HG03025 (cell line): Measurements from ENCODE around the gene NAV1.
"Not testable (repeated sequence)": the region's sequence is repeated elsewhere in the genome, so short reads cannot be mapped to it uniquely, and the experiment has no call there.

Source experiments
- ATAC-seq: cut with Tn5 transposase; IDR thresholded peaks from one replicate; pipeline ENCODE4 v1.9.1; 2021; ENCODE audit warnings: mild to moderate bottlenecking, moderate library complexity; ENCODE audit not compliant: unreplicated experiment, low FRiP score

NAV1 gene

DNA sequence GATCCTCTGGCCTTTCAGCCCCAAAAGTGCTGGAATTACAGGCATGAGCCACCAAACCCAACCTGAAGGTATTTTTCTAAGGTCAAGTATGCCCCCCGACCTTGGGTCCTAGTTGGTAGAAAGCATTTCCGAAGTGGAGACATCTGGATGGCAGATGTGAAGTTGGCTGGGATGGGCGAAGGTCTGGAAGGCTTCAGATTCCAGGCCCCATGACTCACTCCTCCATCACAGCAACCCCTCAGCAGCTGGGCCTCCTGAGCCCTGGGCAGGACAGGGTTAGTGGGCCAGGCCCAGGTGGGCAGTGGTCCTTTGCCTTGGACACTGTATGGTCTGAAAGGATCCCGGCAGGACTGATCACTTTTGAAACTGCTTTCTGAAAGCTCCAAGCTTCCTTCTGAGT lies 23.3 kb downstream of the NAV1 start:
- no peak for ATAC-seq

DNA sequence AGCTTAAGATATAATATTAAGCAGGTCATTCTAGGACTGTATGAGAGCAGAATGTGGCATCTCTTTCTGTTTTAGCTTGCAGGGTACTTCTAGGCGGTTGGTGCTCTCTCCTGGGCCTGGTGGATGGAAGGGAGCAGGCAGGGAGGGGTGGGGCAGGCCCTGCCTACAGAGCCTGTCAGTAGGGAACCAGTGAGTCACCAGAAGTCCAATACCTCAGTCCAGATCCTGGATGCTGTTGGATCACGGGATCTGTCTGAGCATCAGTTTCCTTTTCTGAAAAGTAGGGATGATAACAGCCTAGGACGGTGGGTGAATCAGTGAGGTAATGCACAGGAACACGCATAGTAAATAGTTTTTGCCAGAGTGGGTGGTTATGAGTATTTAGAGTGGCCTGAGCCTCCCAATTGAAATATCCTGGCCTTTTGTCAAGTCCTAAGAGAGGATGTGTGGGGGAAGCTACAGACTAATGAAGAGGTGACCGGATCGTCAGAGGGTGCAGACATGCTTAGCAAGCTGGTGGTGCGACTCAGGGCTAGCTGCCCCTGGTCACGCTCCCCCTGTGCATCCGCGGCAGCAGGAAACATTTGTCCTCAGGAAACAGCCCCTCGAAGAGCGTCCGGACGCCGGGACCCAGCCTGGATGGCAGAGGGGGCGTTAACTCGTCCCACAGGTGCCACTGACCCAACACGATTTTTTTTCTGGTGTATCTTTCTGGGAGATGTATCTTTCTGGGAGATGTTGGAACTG lies 23.9 kb downstream of the NAV1 start:
- no peak for ATAC-seq

GRCh38 chr1:201563406-201563780 lies 24.5 kb downstream of the NAV1 start:
- no peak for ATAC-seq

GRCh38 chr1:201563941-201564340 lies 25.0 kb downstream of the NAV1 start:
- no peak for ATAC-seq

DNA sequence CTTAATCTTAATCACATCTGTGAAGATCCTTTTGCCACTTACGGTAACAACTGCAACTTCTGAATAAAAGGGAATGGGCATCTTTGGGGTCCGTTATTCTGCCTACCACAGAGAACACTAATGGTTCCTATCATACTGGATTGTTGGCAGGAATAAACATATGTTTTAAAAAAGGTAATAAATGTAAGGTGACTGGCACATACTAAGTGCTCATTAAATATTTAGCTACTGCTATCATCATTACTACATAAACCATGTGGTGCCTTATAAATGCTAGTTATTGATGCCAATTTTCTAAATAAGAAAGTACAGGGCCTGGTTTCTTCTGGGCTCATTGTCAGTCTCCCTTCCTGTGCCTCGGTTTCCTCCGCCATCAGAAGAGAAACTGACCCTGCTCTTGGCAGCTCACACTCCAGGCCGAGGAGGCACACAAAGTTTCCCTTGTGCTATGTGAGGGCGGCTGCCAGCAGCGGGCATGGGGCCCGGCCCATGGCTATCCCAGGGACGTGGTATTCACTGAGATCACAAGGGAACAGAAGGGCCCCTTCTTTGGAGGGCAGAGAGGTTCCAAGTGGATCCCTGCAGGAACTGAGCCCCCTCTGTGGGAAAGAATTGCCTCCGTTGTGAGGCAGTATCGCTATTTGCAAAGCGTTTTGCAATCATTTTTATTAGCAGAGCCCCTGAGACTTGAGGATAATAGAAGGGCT lies 26.2 kb downstream of the NAV1 start:
- no peak for ATAC-seq

DNA sequence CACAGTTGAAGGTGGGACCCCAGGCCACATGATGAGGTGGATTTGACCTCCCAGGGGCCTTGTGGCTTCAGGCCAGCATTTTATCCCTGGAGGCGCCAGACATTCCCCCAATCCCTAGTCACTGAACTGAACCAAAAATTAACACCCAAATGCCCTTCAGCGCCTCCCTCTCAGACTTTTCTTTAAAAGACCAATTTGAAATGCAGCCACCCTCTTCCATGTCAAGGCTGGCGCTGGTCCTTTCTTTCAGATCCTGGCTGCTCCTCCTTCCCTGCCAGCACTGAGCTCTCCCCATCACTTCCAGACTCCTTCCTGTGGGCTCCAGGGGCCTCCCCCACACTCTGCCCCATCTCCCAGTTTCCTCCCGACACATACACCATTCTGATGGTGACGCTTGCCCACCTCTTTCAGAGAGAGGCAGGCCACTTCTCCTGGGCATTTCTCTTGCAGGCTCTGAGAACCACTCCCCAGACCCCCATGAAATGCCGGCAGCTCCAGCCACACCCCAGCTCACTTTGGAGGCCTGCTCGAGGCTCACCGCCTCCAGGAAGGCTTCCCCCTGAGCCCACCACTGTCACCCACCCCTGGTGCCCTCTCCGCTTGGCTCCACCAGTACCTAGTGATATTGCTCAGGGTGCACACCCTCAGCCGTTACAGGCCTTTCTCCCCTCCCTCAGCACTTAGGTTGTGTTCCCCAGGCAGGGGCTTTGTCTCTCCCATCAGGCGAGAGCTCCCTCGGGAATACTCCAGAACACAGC lies 27.0 kb downstream of the NAV1 start:
- no peak for ATAC-seq

DNA sequence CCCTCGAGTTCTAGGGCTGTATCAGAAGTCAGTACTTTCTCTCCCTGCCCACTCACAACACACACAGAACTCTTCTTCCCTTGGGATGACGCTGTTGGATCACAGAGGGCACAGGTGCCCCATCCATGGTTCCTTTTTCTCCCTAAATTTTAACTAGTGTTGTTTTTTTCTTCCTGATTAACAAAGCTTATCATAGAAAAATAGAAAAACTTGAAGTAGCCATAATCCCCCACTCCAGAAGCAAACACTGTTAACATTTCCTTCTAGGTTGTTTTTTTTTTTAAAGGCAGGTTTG lies 27.5 kb downstream of the NAV1 start:
- ATAC-seq = no peak

DNA sequence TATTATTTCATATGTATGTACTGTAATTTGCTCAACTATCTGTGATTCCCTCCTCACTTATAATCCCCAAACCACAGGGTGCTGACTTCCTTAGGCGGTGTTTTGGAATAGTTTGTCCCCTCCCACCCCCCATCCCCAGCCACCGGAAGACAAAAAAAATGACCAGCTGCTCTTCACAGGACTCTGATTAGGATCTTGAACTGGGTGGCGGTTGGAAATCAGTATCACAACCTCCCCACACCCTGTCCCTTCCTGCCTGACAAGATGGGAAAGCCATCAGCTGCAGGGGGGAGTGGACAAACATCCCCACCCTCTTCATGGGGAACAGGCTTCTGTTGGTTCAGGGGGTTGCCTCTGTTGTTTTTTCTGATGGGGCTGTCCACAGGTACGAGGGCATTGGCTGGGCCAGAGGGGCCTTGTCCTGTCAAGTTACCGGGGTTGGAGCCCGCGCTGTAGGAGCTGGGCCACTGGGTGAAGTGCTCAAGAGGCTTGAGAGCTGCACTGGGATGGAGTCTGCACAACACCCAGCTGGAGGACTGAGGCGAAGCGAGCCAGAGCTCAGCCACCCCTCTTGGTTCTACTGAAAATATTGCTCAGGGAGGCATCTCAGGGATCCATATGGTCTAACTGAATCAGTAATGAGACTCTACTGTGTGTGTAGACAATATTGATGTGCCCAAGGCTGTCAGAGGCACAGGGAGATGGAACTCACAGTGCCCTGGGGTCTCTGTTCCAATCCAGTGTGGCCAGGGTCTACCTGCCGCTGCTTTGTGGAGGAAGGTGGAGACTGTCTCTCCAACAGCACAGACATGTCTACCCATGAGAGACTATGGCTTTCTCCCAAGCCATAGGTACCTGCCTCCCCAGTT lies 28.2 kb downstream of the NAV1 start:
- ATAC-seq = no peak

DNA sequence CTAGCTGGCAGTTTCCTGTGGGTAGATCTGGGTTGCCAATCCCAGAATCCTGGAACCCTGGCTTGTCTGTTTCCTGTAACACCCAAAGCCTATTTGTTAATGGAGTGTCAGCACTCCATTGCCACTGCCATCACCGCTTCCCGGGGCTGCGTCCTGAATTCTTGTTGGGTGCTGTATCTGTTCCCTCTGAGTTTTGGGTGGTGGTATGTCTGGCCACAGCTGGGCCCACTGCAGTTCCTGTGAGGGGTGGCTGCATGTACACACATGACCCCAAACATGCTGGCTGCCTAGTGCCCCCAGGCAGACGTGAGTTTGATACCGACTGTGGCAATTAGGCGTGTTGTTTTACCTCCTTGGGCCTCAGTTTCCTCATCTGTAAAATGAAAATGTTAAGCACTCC lies 29.3 kb downstream of the NAV1 start:
- ATAC-seq = no peak

DNA sequence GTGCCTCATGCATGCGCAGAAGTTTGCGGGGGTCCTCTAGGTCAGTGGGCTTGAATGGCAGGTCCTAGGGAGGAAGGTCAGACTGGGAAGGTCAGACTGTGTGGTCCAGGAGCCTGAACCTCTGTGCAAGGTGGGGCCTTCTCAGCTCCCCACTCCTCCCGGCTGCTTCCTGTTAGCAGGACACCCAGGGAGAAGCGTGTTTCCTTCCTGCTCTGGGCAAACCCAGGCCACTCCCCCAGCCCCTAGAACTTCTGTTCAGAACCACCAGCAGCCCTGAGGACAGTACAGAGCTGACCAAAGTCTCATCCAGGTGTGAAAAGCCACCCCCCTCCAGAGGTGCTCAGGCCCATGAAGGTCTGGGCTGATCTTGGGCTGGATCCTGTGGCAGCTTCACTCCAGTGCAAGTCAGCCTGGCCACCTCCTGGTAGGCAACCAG lies 29.9 kb downstream of the NAV1 start:
- no peak for ATAC-seq

GRCh38 chr1:201570181-201570885 lies 31.4 kb downstream of the NAV1 start:
- ATAC-seq = no peak

DNA sequence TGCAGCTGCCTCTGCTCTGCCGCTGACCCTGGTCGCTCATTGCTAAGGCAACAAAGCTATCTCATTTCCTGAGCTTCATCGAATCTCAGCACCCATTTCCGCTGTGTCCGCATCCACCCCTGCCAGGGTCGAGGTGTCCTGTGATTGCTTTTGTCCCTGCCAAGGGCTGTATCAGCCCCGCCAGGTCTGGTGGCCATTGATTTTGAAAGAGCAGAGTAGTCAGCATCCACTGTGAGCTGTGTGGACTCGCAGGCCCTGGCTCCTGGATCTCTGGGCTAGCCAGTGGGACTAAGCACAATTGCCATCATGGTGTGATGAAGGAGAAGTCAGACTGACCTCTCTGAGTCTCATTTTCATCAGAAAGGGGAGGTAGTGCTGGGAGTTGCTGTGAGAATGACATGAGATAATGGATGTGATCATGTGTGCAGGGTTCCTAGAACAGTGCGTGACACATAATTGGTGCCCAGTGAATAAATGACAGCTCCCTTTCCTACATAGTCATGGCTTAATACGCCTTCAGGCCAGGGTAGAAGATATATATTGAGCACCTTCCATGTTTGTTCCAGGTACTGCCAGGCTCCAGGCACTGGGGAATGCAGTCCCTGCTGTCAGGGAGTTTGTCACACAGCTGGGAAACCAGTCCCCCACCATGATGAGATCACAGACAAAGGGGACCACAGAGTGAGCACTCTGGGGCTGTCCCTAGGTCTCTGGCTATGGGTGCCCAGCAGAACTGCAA lies 32.1 kb downstream of the NAV1 start:
- no peak for ATAC-seq

DNA sequence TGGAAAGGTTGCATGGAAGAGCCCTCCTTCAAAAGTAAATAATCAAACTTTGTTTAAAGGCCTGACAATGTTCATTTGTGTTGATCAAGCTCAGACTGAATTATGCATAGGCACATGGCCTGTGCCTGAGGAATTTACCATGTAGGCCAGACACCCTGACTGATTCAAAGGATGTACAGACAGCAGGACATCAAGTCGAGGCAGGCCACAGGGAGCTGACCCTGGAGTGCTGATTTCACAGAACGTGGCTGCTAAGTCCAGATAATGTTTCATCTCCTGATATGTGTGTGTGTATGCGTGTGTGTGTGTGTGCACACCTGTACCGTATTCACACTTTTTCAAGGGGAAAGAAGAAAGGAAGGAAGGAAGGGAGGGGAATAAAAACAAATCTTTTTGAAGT lies 34.1 kb downstream of the NAV1 start:
- ATAC-seq = no peak

- no peak for ATAC-seq
These were observed 35.0 kb downstream of the NAV1 start for GRCh38 chr1:201573923-201574322.

- ATAC-seq = no peak
These were observed 37.0 kb downstream of the NAV1 start for GRCh38 chr1:201575912-201576311.

GRCh38 chr1:201576914-201577313 lies 38.0 kb downstream of the NAV1 start:
- no peak for ATAC-seq

DNA sequence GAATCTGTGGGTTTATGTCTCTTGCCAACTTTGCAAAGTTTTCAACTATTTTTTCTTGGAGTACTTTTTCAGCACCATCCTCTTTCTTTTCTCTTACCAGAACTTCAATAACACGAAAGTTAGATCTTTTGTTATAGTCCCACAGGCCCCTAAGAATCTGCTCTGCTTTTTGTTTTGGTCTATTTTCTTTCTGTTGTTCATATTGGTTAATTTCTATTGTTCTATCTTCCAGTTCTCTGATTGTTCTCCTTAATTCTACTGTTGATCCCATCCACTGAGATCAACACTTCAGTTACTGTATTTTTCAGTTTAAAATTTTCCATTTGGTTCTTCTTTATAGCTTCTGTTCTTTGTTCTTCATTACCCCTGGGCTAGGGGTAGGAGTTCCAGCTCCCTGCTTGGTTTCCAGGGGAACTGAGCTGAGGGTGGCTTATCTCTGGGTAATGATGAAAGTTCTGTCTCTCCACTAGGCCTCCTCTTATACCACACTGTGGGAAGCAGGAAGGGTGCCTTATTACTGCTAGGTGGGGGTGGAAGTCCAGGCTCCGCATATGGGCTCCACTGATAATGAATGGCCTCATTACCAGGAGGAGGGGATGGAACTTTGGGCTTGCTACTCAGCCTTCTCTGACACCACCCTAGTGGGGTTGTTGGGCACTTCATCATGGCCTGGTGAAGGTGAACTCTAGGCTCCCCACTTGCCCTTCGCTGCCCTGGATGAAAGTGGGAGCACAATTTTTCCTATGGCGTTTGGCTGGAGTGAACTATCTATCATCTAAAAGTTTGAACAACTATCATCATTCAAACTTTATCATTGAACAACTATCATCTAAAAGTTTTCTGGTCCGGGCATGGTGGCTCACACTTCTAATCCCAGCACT lies 39.3 kb downstream of the NAV1 start:
- ATAC-seq = no peak

- ATAC-seq = not testable (repeated sequence)
These were observed 42.4 kb downstream of the NAV1 start for GRCh38 chr1:201581371-201581770.
